DOHH2 (cell line): ENCODE measurements around the gene BAIAP2.

Source experiments
- CTCF ChIP-seq: fragments of 200-600 bp; sonication (generic); IDR thresholded peaks from one replicate; pipeline ENCODE4 v1.5.1; 2014; ENCODE audit warnings: antibody characterized with exemption, mild to moderate bottlenecking, low read depth, low read length; ENCODE audit not compliant: poor library complexity, severe bottlenecking
- EZH2phosphoT487 ChIP-seq: fragments of 200-600 bp; sonication (generic); IDR thresholded peaks from 2 replicates; pipeline ENCODE4 v1.6.1; 2017; ENCODE audit warnings: borderline replicate concordance, mild to moderate bottlenecking, antibody characterized with exemption, low read length, moderate library complexity, mixed read lengths

GRCh38 chr17:81117672-81118198 is 82.8 kb downstream of the BAIAP2 start:
- TF ChIP-seq CTCF (no peak), EZH2phosphoT487 (no peak)
